ENCODE measurements around the gene DLX1. TPM values are rescaled to one million over a fixed set of nuclear protein-coding genes. Genes with fewer than 3 reads are reported as not detected.
"Not testable (repeated sequence)": the region's sequence is repeated elsewhere in the genome, so short reads cannot be mapped to it uniquely, and the experiment has no call there.

The DLX1 gene
- total and polyA plus RNA-seq, 2 experiments from 2014 or later: not detected

- not testable (repeated sequence) for H3K79me2 ChIP-seq (replicated peaks; ENCODE audit: insufficient read depth); H3K4me3 Mint-ChIP-seq; H3K36me3 ChIP-seq (ENCODE audit: insufficient read depth); H4K20me1 ChIP-seq (replicated peaks; ENCODE audit: insufficient read depth); DNase-seq (ENCODE audit: low spot score); H3K27ac Mint-ChIP-seq; H3K27ac ChIP-seq (ENCODE audit: low read depth); H3K4me1 Mint-ChIP-seq; H3K9me3 Mint-ChIP-seq; H3K27me3 Mint-ChIP-seq (ENCODE audit: insufficient read depth, low read depth, poor library complexity); H3K27me3 ChIP-seq (ENCODE audit: insufficient read depth); ATAC-seq; H3K4me3 ChIP-seq; H3K4me1 ChIP-seq (ENCODE audit: insufficient read depth); H3F3A ChIP-seq (replicated peaks; ENCODE audit: low read depth); H3K36me3 Mint-ChIP-seq (ENCODE audit: low read depth); H3K9me2 ChIP-seq (ENCODE audit: insufficient read depth); H2AFZ ChIP-seq; H3K4me2 ChIP-seq
Observed at GRCh38 chr2:172138727-172139126, 53.4 kb downstream of the DLX1 start.

Other genes with a start within 250 kb of the DLX1 start
- 10.7 and 14.8 TPM in 2 replicates for gene SLC25A12, start 191.3 kb upstream of the DLX1 start, total RNA-seq (2014; rRNA removed; shearing (Covaris generic))
- gene SLC25A12, start 191.3 kb upstream of the DLX1 start, polyA plus RNA-seq (2016; fragmentation: Nextera tagmentation; extraction: Ambion mirVana): 4.8 and 6.2 TPM in 2 replicates
- gene HAT1, start 163.0 kb upstream of the DLX1 start, total RNA-seq (2014; rRNA removed; shearing (Covaris generic)): 67.2 and 75.7 TPM in 2 replicates
- gene HAT1, start 163.0 kb upstream of the DLX1 start, polyA plus RNA-seq (2016; fragmentation: Nextera tagmentation; extraction: Ambion mirVana): 49.1 and 67.5 TPM in 2 replicates
- gene METAP1D, start 85.6 kb upstream of the DLX1 start, total RNA-seq (2014; rRNA removed; shearing (Covaris generic)): 15.5 and 19.4 TPM in 2 replicates
- gene METAP1D, start 85.6 kb upstream of the DLX1 start, polyA plus RNA-seq (2016; fragmentation: Nextera tagmentation; extraction: Ambion mirVana): 11.9 and 12.8 TPM in 2 replicates
- gene DLX2, start 17.4 kb downstream of the DLX1 start, total RNA-seq (2014; rRNA removed; shearing (Covaris generic)): 0.16 and 0.24 TPM in 2 replicates
- gene DLX2, start 17.4 kb downstream of the DLX1 start, polyA plus RNA-seq (2016; fragmentation: Nextera tagmentation; extraction: Ambion mirVana): 0.08 and 0.19 TPM in 2 replicates

All from GM23338 (cell line).